Amniotic stem cell (primary cell): ENCODE data around the gene TPRKB.
"Not testable (repeated sequence)": the region's sequence is repeated elsewhere in the genome, so short reads cannot be mapped to it uniquely, and the experiment has no call there.

Source experiments
- DNase-seq: peaks from one replicate; lab custom pipeline; 2025; lab: John Stamatoyannopoulos, UW

Gene TPRKB

GRCh38 chr2:73739101-73739500, 2.0 kb upstream of the TPRKB start:
- DNase-seq: no peak

DNA sequence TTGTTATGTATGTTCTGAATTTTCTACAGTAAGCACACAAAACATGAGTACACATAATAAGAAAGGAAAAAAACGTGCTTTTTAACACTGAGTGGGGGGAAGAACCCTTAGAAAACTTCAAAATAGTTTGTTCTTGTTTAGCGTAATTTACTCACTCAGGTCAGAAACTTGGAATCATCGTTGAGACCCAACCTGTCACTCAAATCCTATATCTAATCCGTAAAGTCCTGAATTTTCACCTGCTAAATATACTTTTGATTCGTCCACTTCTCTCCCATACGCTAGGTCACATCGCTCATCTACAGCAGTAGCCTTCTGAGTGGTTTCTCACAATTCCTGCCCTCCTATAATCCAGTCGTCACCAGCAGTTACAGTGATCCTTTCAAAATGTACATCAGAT, 767 bp downstream of the TPRKB start:
- no peak for DNase-seq

DNA sequence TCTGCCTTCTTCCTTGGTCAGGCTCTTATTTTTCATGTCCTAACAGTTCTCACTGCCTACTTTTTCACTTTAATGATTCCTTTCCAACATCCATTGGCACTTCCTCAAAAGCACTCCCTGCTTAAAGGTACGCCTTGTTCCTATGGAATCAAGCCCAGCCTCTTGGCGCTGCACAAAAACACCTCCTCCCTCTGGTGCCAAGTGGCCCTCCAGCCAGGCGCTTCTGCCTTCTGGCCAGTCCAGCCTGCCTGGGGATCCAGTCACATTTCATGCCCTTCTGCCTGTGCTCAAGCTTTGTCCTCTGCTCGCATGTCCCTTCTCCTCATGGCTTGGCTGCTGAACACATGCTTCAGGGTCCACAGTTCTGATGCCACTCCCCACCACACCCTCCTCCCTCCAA, 6.3 kb downstream of the TPRKB start:
- DNase-seq: no peak

- no peak for DNase-seq
These were observed 8.4 kb downstream of the TPRKB start for GRCh38 chr2:73728711-73729110.

DNA sequence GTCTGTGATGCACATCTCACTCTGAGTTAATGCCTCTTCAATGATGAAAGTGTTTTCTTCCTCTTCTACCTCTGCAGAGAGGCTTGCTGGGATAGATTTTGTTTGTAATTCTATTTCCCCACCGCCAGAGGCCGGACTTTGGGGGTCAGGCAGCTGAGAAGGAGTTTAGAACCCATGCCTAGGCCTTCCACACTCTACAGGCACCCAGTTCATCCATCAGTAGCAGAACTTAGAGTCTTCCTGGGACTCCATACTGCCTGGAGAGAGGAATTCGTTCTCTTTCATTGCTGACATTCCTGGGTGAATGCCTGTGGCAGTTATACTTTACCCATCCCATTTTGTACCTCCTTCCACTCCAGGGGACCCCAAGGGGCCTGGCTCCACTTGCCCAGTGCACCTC, 9.1 kb downstream of the TPRKB start:
- no peak for DNase-seq

DNA sequence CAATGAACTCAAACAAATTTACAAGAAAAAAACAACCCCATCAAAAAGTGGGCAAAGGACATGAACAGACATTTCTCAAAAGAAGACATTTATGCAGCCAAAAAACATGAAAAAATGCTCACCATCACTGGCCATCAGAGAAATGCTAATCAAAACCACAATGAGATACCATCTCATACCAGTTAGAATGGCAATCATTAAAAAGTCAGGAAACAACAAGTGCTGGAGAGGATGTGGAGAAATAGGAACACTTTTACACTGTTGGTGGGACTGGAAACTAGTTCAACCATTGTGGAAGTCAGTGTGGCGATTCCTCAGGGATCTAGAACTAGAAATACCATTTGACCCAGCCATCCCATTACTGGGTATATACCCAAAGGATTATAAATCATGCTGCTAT, 10.5 kb downstream of the TPRKB start:
- not testable (repeated sequence) for DNase-seq

- DNase-seq: no peak
These were observed 18.1 kb downstream of the TPRKB start for GRCh38 chr2:73718851-73719621.

- no peak for DNase-seq
These were observed 18.7 kb downstream of the TPRKB start for GRCh38 chr2:73718421-73718820.

GRCh38 chr2:73717695-73718094, 19.4 kb downstream of the TPRKB start:
- not testable (repeated sequence) for DNase-seq

GRCh38 chr2:73717251-73717606, 19.9 kb downstream of the TPRKB start:
- DNase-seq: no peak

- DNase-seq: no peak
These were observed 20.4 kb downstream of the TPRKB start for GRCh38 chr2:73716543-73717250.

DNA sequence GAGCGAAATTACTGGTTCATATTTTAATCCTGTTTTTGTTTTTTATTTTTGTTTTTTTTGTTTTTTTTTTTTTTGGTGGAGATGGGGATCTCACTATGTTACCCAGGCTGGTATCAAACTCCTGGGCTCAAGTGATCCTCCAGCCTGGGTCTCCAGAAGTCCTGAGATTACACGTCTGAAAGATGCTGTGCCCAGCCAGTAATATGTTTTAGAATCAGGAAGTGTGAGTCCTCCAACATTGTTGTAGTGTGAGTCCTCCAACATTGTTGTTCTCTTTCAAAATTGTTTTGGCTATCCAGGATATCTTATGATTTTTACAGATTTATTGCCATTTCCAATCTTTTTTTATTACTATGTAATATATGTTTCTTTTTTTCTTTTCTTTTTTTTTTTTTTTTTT, 23.1 kb downstream of the TPRKB start:
- DNase-seq: no peak

GRCh38 chr2:73708527-73708926, 28.6 kb downstream of the TPRKB start:
- DNase-seq: no peak

GRCh38 chr2:73707636-73708035, 29.5 kb downstream of the TPRKB start:
- no peak for DNase-seq

GRCh38 chr2:73707058-73707457, 30.1 kb downstream of the TPRKB start:
- DNase-seq: no peak

DNA sequence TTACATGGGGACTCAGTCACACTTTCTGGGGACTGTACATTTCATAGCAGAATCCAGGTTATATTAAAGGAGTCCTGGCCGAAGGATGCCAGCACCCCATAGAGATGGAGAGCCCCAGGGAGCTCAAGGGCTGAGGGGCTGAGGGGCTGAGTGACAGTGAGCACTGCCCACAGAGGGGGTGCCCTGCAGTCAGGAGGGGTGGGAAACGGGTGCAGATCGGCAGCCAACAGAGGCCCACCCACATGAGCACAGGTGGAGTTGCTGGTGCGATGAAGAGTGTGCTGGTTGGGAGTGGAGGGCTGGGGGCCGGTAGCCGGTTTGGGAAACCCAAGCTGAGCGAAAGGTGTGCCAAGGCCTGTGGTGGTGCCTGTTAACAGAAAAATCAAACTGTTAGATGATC, 32.1 kb downstream of the TPRKB start:
- no peak for DNase-seq

- DNase-seq: no peak
These were observed 32.9 kb downstream of the TPRKB start for GRCh38 chr2:73704285-73704684.

- DNase-seq: no peak
These were observed 33.5 kb downstream of the TPRKB start for GRCh38 chr2:73703675-73704074.

DNA sequence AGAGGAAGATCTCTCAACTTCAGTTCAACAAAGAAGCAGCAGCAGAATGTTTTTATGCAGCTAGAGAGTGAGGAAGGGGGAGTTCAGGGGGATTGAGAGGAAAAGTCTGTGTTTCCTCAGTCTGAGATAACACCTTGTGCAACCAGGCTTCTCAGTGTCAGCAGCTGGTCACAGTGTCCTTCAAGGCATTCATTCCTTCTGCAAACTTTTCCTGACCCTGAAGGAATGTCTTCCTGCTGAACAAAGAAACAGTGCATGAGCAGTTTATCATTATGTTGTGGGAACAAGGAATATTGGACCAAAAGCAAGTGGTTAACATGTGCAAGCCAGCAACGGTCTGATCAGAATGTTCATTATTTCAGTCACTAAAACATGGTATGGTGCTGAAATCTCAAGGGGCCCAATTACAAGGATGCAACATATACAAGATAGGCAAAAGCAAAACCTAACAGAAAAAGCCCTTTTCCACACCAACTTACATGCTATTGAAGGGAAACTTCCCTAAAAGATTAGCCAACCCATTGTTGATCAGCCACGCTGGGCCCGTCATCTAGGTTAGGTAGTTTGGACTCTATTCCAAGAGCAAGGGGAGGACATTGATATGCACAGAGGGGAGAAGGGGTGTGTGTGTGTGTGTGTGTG, 34.2 kb downstream of the TPRKB start:
- DNase-seq: not testable (repeated sequence)

GRCh38 chr2:73701968-73702665, 35.0 kb downstream of the TPRKB start:
- no peak for DNase-seq

- not testable (repeated sequence) for DNase-seq
These were observed 35.7 kb downstream of the TPRKB start for GRCh38 chr2:73701448-73701765.

DNA sequence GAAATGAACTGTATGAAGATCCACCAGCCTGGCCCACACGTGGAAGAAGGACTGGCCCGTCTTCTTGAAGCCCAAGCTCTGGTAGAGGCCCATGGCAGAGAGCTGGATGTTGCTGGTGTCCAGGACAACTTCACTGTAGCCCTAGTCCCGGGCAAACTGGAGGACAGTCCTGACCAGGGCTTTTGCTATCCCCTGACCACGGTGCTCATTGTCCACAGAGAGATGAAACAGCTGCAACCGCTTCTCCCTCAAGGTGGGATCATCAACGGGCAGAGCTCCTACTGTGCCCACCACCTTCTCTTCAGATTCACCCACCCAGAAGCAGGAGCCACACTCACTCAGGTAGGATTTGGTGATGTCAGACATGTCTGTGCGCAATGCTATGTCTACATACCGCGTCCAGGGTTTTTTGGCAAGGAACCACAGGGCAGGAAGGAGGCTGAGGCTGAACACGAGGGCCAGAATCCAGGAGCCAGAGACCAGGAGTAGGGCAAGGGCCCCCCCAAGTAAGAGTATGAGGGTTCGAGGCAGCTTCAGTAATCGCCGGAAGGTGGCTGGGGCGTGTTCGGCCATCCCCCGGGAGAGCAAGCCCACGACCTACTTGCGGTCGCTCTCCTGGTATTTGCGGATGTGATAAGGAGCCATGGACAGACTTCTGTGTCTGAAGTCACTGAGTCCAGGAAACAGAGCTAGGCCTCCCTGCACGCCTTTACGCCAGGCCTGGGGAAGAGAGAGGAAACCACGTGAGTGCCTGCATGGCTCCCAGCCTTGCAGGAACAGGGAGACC, 36.3 kb downstream of the TPRKB start:
- DNase-seq: no peak
